C4-2B (cell line): ENCODE measurements around the gene GPBP1.

ENCODE experiments used
- H3K27ac ChIP-seq: fragments of 450-650 bp; 2 replicates; pipeline ENCODE4 v1.5.1; 2017
- ZFX ChIP-seq: fragments of 450-650 bp; IDR thresholded peaks from 2 replicates; pipeline ENCODE4 v1.6.1; 2017
- TF ChIP-seq, protein P1 (sequence below): fragments of 450-650 bp; conservative IDR thresholded peaks from 2 replicates; pipeline ENCODE4 v1.5.1; 2017; ENCODE audit warnings: mild to moderate bottlenecking

Gene GPBP1

DNA sequence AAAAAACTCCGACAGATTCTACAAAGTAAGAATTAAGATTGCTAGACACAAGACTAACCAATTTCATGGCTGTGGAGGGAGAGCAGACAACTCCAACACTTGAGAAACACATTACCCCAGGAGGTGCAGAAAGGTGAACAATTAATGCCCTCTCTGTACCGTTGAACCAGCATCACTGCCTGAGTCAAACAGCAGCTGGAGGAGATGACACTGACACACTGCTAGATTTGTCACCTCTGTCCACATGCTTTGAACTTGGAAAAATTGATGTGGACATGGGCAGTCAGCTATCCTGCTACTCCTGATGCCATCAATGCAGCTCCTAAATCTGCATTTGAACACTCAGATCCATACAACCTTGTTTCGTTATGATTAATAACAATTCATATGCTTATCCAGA lies 51.7 kb downstream of the GPBP1 start:
- no peak for TF ChIP-seq ZFX
- TF ChIP-seq, protein P1, sequence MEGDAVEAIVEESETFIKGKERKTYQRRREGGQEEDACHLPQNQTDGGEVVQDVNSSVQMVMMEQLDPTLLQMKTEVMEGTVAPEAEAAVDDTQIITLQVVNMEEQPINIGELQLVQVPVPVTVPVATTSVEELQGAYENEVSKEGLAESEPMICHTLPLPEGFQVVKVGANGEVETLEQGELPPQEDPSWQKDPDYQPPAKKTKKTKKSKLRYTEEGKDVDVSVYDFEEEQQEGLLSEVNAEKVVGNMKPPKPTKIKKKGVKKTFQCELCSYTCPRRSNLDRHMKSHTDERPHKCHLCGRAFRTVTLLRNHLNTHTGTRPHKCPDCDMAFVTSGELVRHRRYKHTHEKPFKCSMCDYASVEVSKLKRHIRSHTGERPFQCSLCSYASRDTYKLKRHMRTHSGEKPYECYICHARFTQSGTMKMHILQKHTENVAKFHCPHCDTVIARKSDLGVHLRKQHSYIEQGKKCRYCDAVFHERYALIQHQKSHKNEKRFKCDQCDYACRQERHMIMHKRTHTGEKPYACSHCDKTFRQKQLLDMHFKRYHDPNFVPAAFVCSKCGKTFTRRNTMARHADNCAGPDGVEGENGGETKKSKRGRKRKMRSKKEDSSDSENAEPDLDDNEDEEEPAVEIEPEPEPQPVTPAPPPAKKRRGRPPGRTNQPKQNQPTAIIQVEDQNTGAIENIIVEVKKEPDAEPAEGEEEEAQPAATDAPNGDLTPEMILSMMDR: no peak
- no peak overlapping the region for H3K27ac ChIP-seq

DNA sequence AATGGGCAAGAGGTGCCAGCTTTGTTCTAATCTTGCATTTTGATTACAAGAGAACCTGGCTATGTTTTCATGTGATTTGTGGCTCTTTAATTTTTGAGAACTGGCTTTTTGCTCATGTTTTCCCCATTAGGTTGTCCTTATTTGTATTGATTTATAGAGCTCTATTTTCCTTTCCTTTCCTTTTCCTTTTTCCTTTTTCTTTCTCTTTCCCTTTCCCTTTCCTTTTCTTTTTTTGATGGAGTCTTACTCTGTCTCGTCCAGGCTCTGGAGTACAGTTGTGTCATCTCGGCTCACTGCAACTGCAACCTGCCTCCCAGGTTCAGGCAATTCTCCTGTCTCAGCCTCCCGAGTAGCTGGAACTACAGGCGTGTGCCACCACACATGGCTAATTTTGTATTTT lies 55.5 kb downstream of the GPBP1 start:
- no peak overlapping the region for H3K27ac ChIP-seq
- TF ChIP-seq, protein P1: no peak
- no peak for TF ChIP-seq ZFX

DNA sequence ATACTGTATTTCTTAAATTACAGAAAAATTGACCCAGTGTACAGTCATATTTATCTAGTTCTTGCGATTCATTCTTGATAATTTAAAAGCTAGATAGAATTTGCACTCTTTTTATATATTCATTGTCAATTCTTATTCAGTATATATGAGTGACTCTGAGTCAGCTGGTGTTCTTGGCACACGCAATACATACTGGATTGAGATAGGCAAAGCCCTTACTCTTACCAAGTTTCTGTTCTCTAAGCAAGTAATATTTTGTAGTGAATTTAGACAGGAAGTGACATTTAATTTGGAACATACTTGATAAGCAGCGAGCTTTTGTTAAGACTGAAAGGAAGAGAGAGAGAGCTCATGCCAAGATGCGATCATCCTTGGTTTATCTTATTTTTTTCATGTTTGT lies 57.7 kb downstream of the GPBP1 start:
- TF ChIP-seq, protein P1: no peak
- no peak for TF ChIP-seq ZFX
- peak overlapping the region; percentile 24; the same call in 1 of the 2 replicates for H3K27ac ChIP-seq

DNA sequence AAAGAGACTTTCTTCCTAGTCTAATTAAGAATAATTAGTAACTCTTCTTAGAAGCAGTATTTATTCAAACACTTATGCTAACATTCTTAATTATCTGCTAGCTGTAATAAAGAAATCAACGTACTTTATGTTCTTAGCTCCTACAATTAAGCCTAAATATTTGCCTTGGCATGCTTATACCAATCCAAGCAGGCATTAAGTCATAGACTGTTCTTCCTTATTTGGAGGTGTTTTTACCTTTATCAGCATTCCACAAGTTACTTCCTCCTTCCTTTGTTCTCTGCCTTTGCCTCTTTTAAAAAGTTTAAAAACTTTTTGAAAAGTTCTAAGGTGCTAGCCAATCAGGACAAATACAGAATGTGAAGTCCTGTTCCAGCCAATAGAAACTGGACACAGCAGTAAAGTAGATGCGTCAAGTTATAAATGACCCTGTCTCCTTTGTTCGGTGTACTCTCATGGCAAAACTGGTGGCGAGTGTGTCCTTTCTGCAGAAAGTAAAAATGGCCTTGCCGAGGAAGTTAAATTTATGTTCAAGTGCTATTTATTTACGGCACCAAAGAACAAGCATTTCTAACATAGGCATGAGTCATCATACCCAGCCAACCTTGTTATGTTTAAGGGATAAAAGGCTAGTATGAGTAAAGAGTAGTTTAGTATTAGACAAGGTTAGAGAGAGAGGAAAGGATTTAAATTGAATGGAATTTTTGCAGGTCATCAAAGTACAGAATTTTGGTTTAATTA lies 58.6 kb downstream of the GPBP1 start:
- H3K27ac ChIP-seq: peak overlapping the region; percentile 24; the same call in 1 of the 2 replicates
- no peak for TF ChIP-seq ZFX
- TF ChIP-seq, protein P1: no peak

DNA sequence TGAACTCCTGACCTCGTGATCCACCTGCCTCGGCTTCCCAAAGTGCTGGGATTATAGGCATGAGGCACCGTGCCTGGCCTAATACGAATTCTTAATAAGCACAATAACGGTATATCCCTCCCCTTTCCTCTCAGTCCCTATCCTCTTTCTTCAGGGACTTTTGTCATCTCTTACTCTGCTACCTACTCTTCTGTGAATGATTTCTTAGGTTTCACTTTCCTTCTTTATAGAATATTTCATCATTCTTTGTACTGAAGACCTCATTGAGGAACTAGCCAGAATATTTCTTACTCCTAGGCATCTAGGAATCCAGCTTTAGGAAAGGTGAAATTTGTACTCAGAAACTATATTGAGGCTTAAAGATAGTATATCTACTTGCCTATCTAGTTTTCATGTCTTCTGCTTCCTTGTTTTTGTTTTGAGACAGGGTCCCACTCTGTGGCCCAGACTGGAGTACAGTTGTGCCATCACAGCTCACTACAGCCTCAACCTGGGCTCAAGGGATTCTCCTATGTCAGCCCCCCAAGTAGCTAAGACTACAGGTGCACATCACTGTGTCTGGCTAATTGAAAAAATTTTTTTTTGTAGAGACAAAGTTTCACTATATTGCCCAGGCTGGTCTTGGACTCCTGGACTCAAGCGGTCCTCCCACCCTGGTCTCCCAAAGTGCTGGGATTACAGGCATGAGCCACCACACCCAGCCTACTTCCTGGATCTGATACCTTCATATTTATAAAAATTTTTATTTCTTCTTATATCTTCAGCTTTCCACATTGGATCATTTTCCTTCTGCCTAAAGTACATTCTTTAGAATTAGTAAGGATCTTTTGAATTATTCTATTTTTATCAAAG lies 69.7 kb downstream of the GPBP1 start:
- no peak for TF ChIP-seq ZFX
- TF ChIP-seq, protein P1: no peak
- no peak overlapping the region for H3K27ac ChIP-seq

DNA sequence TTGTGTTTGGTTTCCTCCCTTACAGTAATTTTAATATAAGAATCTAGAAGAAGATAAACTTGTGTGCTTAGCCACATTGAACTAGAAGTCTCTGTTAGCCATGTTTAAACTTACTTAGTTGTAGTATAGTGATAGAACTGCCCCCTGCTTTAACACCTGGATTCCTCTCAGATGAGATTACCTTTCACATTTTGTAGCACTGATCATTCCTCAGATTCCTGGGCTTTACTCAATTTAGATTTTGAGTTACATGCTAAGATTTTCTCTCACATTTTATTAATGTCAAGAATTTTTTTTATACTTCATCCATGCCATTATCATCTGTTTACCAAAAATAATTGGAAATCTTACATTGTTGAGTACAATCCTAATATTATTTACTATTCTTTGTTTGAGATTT lies 70.5 kb downstream of the GPBP1 start:
- H3K27ac ChIP-seq: no peak overlapping the region
- TF ChIP-seq, protein P1: no peak
- no peak for TF ChIP-seq ZFX

DNA sequence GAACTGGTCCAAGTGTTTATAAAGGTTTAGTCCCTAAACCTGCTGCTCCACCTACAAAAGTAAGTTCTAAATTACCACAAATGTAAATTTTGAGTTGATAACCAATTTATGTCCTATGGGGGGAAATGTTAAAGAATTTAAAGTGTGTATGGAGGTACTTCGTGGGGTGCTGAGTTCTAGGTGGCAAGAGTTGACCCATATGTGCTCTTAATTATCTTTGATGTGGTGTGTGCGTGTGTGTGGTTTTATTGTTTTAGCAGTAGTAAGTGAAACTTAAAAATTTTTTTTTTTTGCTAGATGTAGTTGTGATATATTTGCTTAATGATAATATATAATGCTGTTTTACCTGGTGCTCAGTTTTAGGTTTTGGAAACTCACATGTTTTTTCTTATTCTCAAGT lies 72.6 kb downstream of the GPBP1 start:
- TF ChIP-seq ZFX: no peak
- TF ChIP-seq, protein P1: no peak
- H3K27ac ChIP-seq: no peak overlapping the region
